WTC11 (cell line): ENCODE results near the gene TULP1. TPM values are rescaled to one million over a fixed set of nuclear protein-coding genes. Genes with fewer than 3 reads are reported as not detected.

Experiments used
- ATAC-seq: fragments of 200-7000 bp; cut with Tn5 transposase; 2 replicates; pipeline ENCODE4 v1.10.0; 2021; ENCODE audit warnings: mild to moderate bottlenecking, moderate library complexity
- CTCF ChIA-PET: fragments of 300-600 bp; sonication (Branson Sonifier 250); formaldehyde crosslinking; loops from one replicate; lab custom pipeline; 2021; ENCODE audit warnings: antibody characterized with exemption; lab: Charles Lee
- POLR2A ChIA-PET: fragments of 350-600 bp; sonication (Branson Sonifier 250); formaldehyde crosslinking; loops from one replicate; lab custom pipeline; 2021; ENCODE audit warnings: antibody characterized with exemption; lab: Charles Lee
- DNase-seq: peaks from one replicate; pipeline ENCODE4 v3.0.0; 2021; ENCODE audit warnings: low spot score
- H3K27ac Mint-ChIP-seq: 2 replicates; pipeline ENCODE4 v1.8.0; 2021; ENCODE audit warnings: mixed read lengths
- H3K27me3 Mint-ChIP-seq: 2 replicates; pipeline ENCODE4 v1.8.0; 2021; ENCODE audit warnings: low read depth, mild to moderate bottlenecking, moderate library complexity, mixed read lengths
- H3K36me3 Mint-ChIP-seq: 2 replicates; pipeline ENCODE4 v1.8.0; 2021; ENCODE audit warnings: mixed read lengths
- H3K4me1 Mint-ChIP-seq: 2 replicates; pipeline ENCODE4 v1.8.0; 2022; ENCODE audit warnings: mixed read lengths
- H3K4me3 Mint-ChIP-seq: 2 replicates; pipeline ENCODE4 v1.8.0; 2021; ENCODE audit warnings: mild to moderate bottlenecking, moderate library complexity, mixed read lengths
- H3K9me3 Mint-ChIP-seq: 2 replicates; pipeline ENCODE4 v1.8.0; 2021; ENCODE audit warnings: mixed read lengths
- ATF1 ChIP-seq: sonication (generic); formaldehyde crosslinking; IDR thresholded peaks from 2 replicates; pipeline ENCODE4 v1.8.1; 2023; ENCODE audit warnings: mild to moderate bottlenecking, moderate library complexity, missing genetic modification reagents
- CBFB ChIP-seq: sonication (generic); formaldehyde crosslinking; IDR thresholded peaks from 2 replicates; pipeline ENCODE4 v1.8.1; 2022; ENCODE audit warnings: mild to moderate bottlenecking, low read depth, missing genetic modification reagents
- CREB1 ChIP-seq: sonication (generic); formaldehyde crosslinking; IDR thresholded peaks from 2 replicates; pipeline ENCODE4 v1.8.0; 2023; ENCODE audit warnings: mild to moderate bottlenecking, missing genetic modification reagents
- EMX1 ChIP-seq: fragments of 250-450 bp; sonication (Bioruptor Pico); IDR thresholded peaks from 2 replicates; pipeline ENCODE4 v1.8.0; 2021; ENCODE audit warnings: mild to moderate bottlenecking
- FOXK1 ChIP-seq: sonication (generic); formaldehyde crosslinking; IDR thresholded peaks from 2 replicates; pipeline ENCODE4 v1.8.0; 2022; ENCODE audit warnings: mild to moderate bottlenecking, moderate library complexity, missing genetic modification reagents
- FOXP1 ChIP-seq: sonication (generic); formaldehyde crosslinking; IDR thresholded peaks from 2 replicates; pipeline ENCODE4 v1.8.0; 2022; ENCODE audit warnings: missing genetic modification reagents, mild to moderate bottlenecking, moderate library complexity, borderline replicate concordance
- GABPB1 ChIP-seq: sonication (generic); formaldehyde crosslinking; IDR thresholded peaks from 2 replicates; pipeline ENCODE4 v1.8.1; 2023; ENCODE audit warnings: mild to moderate bottlenecking, missing genetic modification reagents
- GTF2I ChIP-seq: fragments of 250-450 bp; sonication (Bioruptor Pico); conservative IDR thresholded peaks from 2 replicates; pipeline ENCODE4 v1.4.0; 2021; ENCODE audit warnings: mild to moderate bottlenecking
- IRF2 ChIP-seq: sonication (generic); formaldehyde crosslinking; IDR thresholded peaks from 2 replicates; pipeline ENCODE4 v1.8.0; 2022; ENCODE audit warnings: low read depth, missing genetic modification reagents, borderline replicate concordance
- ZBTB21 ChIP-seq: sonication (generic); formaldehyde crosslinking; IDR thresholded peaks from 2 replicates; pipeline ENCODE4 v1.8.1; 2023; ENCODE audit warnings: mild to moderate bottlenecking, missing genetic modification reagents, borderline replicate concordance
- ZNF121 ChIP-seq: sonication (generic); formaldehyde crosslinking; IDR thresholded peaks from 2 replicates; pipeline ENCODE4 v1.8.0; 2023; ENCODE audit warnings: missing genetic modification reagents
- ZNF138 ChIP-seq: sonication (generic); formaldehyde crosslinking; conservative IDR thresholded peaks from 2 replicates; pipeline ENCODE4 v1.8.1; 2022; ENCODE audit warnings: mild to moderate bottlenecking, moderate library complexity, missing genetic modification reagents
- ZNF232 ChIP-seq: sonication (generic); formaldehyde crosslinking; IDR thresholded peaks from 2 replicates; pipeline ENCODE4 v1.8.0; 2022; ENCODE audit warnings: mild to moderate bottlenecking, missing genetic modification reagents
- ZNF263 ChIP-seq: sonication (generic); formaldehyde crosslinking; IDR thresholded peaks from 2 replicates; pipeline ENCODE4 v1.8.1; 2022; ENCODE audit warnings: low read depth, mild to moderate bottlenecking, moderate library complexity, missing genetic modification reagents
- ZNF671 ChIP-seq: fragments of 250-450 bp; sonication (Bioruptor Pico); IDR thresholded peaks from 2 replicates; pipeline ENCODE4 v1.8.0; 2021; ENCODE audit warnings: mild to moderate bottlenecking
- total RNA-seq: library from RNA; stranded (reverse); gene quantifications from 3 replicates; pipeline ENCODE4 v1.2.3, GENCODE V29; 2021
- TF ChIP-seq, protein P1 (sequence below): sonication (generic); formaldehyde crosslinking; IDR thresholded peaks from 2 replicates; pipeline ENCODE4 v1.8.0; 2022; ENCODE audit warnings: mild to moderate bottlenecking, missing genetic modification reagents
- TF ChIP-seq, protein P2 (sequence below): fragments of 200-600 bp; IDR thresholded peaks from 2 replicates; pipeline ENCODE4 v1.8.0; 2022; ENCODE audit warnings: antibody characterized with exemption
- TF ChIP-seq, protein P3 (sequence below): sonication (generic); formaldehyde crosslinking; IDR thresholded peaks from 2 replicates; pipeline ENCODE4 v1.8.1; 2022; ENCODE audit warnings: missing genetic modification reagents, borderline replicate concordance
- TF ChIP-seq, protein P4 (sequence below): sonication (generic); formaldehyde crosslinking; IDR thresholded peaks from 2 replicates; pipeline ENCODE4 v1.8.0; 2022; ENCODE audit warnings: mild to moderate bottlenecking, missing genetic modification reagents
- TF ChIP-seq, protein P5 (sequence below): sonication (generic); formaldehyde crosslinking; conservative IDR thresholded peaks from 2 replicates; pipeline ENCODE4 v1.8.1; 2022; ENCODE audit warnings: mild to moderate bottlenecking, missing genetic modification reagents
- TF ChIP-seq, protein P6 (sequence below): fragments of 250-450 bp; sonication (Bioruptor Pico); IDR thresholded peaks from 2 replicates; pipeline ENCODE4 v1.9.0; 2021; ENCODE audit warnings: mild to moderate bottlenecking, borderline replicate concordance
- TF ChIP-seq, protein P7 (sequence below): sonication (generic); formaldehyde crosslinking; IDR thresholded peaks from 2 replicates; pipeline ENCODE4 v1.8.0; 2023; ENCODE audit warnings: mild to moderate bottlenecking, missing genetic modification reagents

The TULP1 gene
- total RNA-seq, 1 experiment from 2014 or later: 2.9 TPM

DNA sequence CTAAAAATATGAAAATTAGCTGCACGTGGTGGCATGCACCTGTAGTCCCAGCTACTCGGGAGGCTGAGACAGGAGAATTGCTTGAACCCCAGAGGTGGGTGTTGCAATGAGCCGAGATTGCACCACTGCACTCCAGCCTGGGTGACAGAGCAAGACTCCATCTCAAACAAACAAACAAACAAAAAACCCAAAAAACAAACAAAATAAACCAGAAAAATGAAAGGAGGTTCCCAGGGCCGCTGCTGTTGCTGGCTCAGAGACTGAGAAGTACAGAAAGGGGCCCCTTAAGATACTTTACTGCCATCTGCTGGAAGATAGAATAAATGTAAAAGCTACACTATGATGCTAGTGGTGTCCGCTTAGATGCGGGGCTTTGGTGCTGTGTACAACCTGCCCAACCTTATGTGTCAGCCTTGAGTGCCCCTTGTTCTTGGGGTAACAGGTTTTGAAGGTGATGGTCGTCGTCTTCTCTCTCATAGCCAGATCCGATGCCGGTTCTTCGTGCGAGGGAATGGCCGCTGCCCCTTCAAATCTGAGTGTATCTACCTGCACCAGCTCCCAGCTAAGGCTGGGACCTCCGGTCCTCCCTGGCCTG, 63.3 kb downstream of the TULP1 start:
- no peak overlapping the region for H3K4me3 Mint-ChIP-seq
- H3K27ac Mint-ChIP-seq: no peak overlapping the region
- no peaks in the 10 kb centered on the region for H3K9me3 Mint-ChIP-seq
- peaks cover 29% of the 10 kb centered on the region for H3K4me1 Mint-ChIP-seq
- POLR2A ChIA-PET: interaction anchor here (0.6 to 0.8 kb wide), 2 partner anchors 99 to 117 kb away, joined by 3 to 4 read pairs; no protein-coding TSS in a partner anchor
- 0 out of 2 replicates have a peak, but pooled peaks have one; percentile 15 for TF ChIP-seq GTF2I
- 0 out of 2 replicates have a peak, but pooled peaks have one; percentile 18 for TF ChIP-seq GABPB1 (CRISPR knock-in tag)
- TF ChIP-seq, protein P1, sequence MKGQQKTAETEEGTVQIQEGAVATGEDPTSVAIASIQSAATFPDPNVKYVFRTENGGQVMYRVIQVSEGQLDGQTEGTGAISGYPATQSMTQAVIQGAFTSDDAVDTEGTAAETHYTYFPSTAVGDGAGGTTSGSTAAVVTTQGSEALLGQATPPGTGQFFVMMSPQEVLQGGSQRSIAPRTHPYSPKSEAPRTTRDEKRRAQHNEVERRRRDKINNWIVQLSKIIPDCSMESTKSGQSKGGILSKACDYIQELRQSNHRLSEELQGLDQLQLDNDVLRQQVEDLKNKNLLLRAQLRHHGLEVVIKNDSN: no peak
- TF ChIP-seq ZNF232: no peak
- TF ChIP-seq, protein P2, sequence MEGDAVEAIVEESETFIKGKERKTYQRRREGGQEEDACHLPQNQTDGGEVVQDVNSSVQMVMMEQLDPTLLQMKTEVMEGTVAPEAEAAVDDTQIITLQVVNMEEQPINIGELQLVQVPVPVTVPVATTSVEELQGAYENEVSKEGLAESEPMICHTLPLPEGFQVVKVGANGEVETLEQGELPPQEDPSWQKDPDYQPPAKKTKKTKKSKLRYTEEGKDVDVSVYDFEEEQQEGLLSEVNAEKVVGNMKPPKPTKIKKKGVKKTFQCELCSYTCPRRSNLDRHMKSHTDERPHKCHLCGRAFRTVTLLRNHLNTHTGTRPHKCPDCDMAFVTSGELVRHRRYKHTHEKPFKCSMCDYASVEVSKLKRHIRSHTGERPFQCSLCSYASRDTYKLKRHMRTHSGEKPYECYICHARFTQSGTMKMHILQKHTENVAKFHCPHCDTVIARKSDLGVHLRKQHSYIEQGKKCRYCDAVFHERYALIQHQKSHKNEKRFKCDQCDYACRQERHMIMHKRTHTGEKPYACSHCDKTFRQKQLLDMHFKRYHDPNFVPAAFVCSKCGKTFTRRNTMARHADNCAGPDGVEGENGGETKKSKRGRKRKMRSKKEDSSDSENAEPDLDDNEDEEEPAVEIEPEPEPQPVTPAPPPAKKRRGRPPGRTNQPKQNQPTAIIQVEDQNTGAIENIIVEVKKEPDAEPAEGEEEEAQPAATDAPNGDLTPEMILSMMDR: peak; percentile 44; the same call in 1 of the 2 replicates
- TF ChIP-seq ZNF121: 0 out of 2 replicates have a peak, but pooled peaks have one; percentile 6
- TF ChIP-seq FOXP1 (CRISPR knock-in tag): no peak
- TF ChIP-seq ZNF671 (CRISPR knock-in tag): no peak
- TF ChIP-seq CBFB (CRISPR knock-in tag): no peak
- no peak for TF ChIP-seq IRF2 (CRISPR knock-in tag)
- TF ChIP-seq, protein P3, sequence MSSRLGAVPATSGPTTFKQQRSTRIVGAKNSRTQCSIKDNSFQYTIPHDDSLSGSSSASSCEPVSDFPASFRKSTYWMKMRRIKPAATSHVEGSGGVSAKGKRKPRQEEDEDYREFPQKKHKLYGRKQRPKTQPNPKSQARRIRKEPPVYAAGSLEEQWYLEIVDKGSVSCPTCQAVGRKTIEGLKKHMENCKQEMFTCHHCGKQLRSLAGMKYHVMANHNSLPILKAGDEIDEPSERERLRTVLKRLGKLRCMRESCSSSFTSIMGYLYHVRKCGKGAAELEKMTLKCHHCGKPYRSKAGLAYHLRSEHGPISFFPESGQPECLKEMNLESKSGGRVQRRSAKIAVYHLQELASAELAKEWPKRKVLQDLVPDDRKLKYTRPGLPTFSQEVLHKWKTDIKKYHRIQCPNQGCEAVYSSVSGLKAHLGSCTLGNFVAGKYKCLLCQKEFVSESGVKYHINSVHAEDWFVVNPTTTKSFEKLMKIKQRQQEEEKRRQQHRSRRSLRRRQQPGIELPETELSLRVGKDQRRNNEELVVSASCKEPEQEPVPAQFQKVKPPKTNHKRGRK (CRISPR knock-in tag): no peak
- TF ChIP-seq FOXK1 (CRISPR knock-in tag): no peak
- TF ChIP-seq CREB1 (CRISPR knock-in tag): no peak
- no peak for TF ChIP-seq ZNF263
- TF ChIP-seq, protein P4, sequence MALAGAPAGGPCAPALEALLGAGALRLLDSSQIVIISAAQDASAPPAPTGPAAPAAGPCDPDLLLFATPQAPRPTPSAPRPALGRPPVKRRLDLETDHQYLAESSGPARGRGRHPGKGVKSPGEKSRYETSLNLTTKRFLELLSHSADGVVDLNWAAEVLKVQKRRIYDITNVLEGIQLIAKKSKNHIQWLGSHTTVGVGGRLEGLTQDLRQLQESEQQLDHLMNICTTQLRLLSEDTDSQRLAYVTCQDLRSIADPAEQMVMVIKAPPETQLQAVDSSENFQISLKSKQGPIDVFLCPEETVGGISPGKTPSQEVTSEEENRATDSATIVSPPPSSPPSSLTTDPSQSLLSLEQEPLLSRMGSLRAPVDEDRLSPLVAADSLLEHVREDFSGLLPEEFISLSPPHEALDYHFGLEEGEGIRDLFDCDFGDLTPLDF (CRISPR knock-in tag): no peak
- TF ChIP-seq, protein P5, sequence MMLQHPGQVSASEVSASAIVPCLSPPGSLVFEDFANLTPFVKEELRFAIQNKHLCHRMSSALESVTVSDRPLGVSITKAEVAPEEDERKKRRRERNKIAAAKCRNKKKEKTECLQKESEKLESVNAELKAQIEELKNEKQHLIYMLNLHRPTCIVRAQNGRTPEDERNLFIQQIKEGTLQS (CRISPR knock-in tag): no peak
- TF ChIP-seq ZBTB21 (CRISPR knock-in tag): no peak
- no peak for DNase-seq
- CTCF ChIA-PET: interaction anchor here (0.6 to 8.9 kb wide), 53 partner anchors 8 to 324 kb away, joined by 3 to 157 read pairs (median 5); partner anchors contain the start of genes DEF6, PPARD, RPL10A and TEAD3
- H3K36me3 Mint-ChIP-seq: no peaks in the 10 kb centered on the region
- ATAC-seq: peak; percentile 58
- H3K27me3 Mint-ChIP-seq: peaks cover 11% of the 10 kb centered on the region

DNA sequence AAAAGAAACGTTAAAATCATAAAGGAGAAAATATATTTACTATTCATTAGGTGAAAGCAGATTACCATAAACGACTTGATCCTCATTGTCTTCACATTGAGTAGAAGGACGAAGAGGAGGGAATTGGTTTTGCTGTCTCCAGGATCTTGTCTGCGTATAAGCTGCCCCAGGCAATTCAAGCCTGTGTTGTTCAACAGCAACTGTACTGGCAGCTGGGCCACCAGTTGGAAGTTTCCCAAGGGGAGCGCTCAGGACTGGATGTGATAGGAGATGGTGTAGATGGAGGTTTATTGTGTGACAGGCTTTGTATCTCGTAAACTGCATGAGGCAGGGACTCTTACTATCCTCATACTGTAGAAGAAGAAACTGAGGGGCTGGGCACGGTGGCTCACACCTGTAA, 64.5 kb downstream of the TULP1 start:
- no peaks in the 10 kb centered on the region for H3K36me3 Mint-ChIP-seq
- DNase-seq (no peak), ATAC-seq (no peak)
- H3K4me1 Mint-ChIP-seq: peaks cover 17% of the 10 kb centered on the region
- ChIA-PET CTCF (interaction anchor here (1.2 to 8.9 kb wide), 5 partner anchors 20 to 154 kb away, joined by 3 to 157 read pairs (median 11); partner anchors contain the start of gene PPARD), POLR2A (interaction anchor here (1.0 to 1.1 kb wide), 2 partner anchors 11 to 106 kb away, joined by 3 read pairs; partner anchors contain the start of gene PPARD)
- H3K27me3 Mint-ChIP-seq: peaks cover 11% of the 10 kb centered on the region; the same call in 1 of the 2 replicates
- no peak overlapping the region for H3K4me3 Mint-ChIP-seq
- no peaks in the 10 kb centered on the region for H3K9me3 Mint-ChIP-seq
- H3K27ac Mint-ChIP-seq: no peak overlapping the region
- TF ChIP-seq ATF1 (CRISPR knock-in tag): no peak
- TF ChIP-seq, protein P6, sequence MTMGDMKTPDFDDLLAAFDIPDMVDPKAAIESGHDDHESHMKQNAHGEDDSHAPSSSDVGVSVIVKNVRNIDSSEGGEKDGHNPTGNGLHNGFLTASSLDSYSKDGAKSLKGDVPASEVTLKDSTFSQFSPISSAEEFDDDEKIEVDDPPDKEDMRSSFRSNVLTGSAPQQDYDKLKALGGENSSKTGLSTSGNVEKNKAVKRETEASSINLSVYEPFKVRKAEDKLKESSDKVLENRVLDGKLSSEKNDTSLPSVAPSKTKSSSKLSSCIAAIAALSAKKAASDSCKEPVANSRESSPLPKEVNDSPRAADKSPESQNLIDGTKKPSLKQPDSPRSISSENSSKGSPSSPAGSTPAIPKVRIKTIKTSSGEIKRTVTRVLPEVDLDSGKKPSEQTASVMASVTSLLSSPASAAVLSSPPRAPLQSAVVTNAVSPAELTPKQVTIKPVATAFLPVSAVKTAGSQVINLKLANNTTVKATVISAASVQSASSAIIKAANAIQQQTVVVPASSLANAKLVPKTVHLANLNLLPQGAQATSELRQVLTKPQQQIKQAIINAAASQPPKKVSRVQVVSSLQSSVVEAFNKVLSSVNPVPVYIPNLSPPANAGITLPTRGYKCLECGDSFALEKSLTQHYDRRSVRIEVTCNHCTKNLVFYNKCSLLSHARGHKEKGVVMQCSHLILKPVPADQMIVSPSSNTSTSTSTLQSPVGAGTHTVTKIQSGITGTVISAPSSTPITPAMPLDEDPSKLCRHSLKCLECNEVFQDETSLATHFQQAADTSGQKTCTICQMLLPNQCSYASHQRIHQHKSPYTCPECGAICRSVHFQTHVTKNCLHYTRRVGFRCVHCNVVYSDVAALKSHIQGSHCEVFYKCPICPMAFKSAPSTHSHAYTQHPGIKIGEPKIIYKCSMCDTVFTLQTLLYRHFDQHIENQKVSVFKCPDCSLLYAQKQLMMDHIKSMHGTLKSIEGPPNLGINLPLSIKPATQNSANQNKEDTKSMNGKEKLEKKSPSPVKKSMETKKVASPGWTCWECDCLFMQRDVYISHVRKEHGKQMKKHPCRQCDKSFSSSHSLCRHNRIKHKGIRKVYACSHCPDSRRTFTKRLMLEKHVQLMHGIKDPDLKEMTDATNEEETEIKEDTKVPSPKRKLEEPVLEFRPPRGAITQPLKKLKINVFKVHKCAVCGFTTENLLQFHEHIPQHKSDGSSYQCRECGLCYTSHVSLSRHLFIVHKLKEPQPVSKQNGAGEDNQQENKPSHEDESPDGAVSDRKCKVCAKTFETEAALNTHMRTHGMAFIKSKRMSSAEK: no peak
- TF ChIP-seq, protein P5 (CRISPR knock-in tag): no peak
- TF ChIP-seq, protein P7, sequence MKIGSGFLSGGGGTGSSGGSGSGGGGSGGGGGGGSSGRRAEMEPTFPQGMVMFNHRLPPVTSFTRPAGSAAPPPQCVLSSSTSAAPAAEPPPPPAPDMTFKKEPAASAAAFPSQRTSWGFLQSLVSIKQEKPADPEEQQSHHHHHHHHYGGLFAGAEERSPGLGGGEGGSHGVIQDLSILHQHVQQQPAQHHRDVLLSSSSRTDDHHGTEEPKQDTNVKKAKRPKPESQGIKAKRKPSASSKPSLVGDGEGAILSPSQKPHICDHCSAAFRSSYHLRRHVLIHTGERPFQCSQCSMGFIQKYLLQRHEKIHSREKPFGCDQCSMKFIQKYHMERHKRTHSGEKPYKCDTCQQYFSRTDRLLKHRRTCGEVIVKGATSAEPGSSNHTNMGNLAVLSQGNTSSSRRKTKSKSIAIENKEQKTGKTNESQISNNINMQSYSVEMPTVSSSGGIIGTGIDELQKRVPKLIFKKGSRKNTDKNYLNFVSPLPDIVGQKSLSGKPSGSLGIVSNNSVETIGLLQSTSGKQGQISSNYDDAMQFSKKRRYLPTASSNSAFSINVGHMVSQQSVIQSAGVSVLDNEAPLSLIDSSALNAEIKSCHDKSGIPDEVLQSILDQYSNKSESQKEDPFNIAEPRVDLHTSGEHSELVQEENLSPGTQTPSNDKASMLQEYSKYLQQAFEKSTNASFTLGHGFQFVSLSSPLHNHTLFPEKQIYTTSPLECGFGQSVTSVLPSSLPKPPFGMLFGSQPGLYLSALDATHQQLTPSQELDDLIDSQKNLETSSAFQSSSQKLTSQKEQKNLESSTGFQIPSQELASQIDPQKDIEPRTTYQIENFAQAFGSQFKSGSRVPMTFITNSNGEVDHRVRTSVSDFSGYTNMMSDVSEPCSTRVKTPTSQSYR: no peak
- no peak for TF ChIP-seq EMX1
- TF ChIP-seq ZNF138: no peak
- TF ChIP-seq ZNF121: no peak
